HG03066 (cell line): ENCODE data around the gene PCDHGB6.
"Not testable (repeated sequence)": the region's sequence is repeated elsewhere in the genome, so short reads cannot be mapped to it uniquely, and the experiment has no call there.

Experiments
- ATAC-seq: cut with Tn5 transposase; IDR thresholded peaks from one replicate; pipeline ENCODE4 v1.9.1; 2021; ENCODE audit warnings: low read depth; ENCODE audit not compliant: unreplicated experiment

PCDHGB6 gene

GRCh38 chr5:141387557-141388311, 20.1 kb upstream of the PCDHGB6 start, which contains the start of gene PCDHGB4:
Gene PCDHGB4 (plus strand): TSS chr5:141387698. CDS start chr5:141387885, 187 bp downstream.
- not testable (repeated sequence) for ATAC-seq

- ATAC-seq: no peak
Observed at GRCh38 chr5:141388661-141389060, 19.2 kb upstream of the PCDHGB6 start.

DNA sequence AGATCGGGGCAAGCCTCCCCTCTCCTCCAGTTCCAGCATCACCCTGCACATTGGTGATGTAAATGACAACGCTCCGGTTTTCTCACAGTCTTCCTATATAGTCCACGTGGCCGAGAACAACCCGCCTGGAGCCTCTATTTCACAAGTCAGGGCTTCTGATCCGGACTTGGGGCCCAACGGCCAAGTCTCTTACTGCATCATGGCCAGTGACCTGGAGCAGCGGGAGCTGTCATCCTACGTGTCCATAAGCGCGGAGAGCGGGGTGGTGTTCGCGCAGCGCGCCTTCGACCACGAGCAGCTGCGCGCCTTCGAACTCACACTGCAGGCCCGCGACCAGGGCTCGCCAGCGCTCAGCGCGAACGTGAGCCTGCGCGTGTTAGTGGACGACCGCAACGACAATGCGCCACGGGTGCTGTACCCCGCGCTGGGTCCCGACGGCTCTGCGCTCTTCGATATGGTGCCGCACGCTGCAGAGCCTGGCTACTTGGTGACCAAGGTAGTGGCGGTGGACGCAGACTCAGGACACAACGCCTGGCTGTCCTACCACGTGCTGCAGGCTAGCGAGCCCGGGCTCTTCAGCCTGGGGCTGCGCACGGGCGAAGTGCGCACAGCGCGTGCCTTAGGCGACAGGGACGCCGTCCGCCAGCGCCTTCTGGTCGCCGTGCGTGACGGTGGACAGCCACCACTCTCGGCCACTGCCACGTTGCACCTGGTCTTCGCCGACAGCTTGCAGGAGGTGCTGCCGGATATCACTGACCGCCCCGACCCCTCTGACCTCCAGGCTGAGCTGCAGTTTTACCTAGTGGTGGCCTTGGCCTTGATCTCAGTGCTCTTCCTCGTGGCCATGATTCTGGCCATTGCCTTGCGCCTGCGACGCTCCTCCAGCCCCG, 18.4 kb upstream of the PCDHGB6 start:
- ATAC-seq: no peak

- ATAC-seq: no peak
Observed at GRCh38 chr5:141392429-141393198, 15.2 kb upstream of the PCDHGB6 start, which contains the start of gene PCDHGA8. Gene PCDHGA8 (plus strand): TSS chr5:141392633. CDS start chr5:141392814, 181 bp downstream.

DNA sequence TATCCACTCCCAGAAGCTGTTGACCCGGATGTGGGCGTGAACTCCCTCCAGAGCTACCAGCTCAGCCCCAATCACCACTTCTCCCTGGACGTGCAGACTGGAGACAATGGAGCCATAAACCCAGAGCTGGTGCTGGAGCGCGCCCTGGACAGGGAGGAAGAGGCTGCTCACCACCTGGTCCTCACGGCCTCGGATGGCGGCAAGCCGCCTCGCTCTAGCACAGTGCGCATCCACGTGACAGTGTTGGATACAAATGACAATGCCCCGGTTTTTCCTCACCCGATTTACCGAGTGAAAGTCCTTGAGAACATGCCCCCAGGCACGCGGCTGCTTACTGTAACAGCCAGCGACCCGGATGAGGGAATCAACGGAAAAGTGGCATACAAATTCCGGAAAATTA, 14.6 kb upstream of the PCDHGB6 start:
- ATAC-seq: no peak

- not testable (repeated sequence) for ATAC-seq
Observed at GRCh38 chr5:141394401-141395187, 13.2 kb upstream of the PCDHGB6 start.

GRCh38 chr5:141397756-141398551, 9.9 kb upstream of the PCDHGB6 start, which contains the start of gene PCDHGB5:
Gene PCDHGB5 (plus strand): TSS chr5:141397947. CDS start chr5:141398128, 181 bp downstream.
- peak; percentile 72 for ATAC-seq

GRCh38 chr5:141398608-141399007, 9.2 kb upstream of the PCDHGB6 start:
- ATAC-seq: no peak

GRCh38 chr5:141399555-141400258, 8.1 kb upstream of the PCDHGB6 start:
- no peak for ATAC-seq

DNA sequence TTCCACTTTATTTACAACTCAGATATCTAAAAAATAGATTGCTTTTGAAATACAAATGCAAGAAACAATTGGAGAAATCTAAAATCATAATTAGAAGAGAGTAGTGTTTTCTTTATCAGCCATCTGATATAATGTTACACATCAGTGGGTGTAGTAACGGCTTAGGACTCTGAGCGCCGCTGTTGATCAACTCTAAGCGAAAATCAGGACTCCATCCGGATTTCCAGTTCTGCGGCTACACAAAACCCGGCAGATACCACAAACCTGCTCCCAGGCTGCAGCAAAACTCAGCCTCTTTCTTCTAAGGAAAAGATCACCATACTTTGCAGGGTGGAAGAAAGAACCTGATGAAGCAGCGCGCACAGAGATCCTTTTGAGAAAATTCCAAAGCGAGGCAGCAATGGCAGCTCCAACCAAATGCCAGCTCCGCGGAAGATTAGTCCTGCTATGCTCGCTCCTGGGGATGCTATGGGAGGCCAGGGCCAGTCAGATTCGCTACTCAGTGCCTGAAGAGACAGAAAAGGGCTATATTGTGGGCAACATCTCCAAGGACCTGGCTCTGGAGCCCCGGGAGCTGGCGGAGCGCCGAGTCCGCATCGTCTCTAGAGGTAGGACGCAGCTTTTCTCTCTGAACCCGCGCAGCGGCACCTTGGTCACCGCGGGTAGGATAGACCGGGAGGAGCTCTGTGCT, 5.1 kb upstream of the PCDHGB6 start, which contains the start of gene PCDHGA9:
Gene PCDHGA9 (plus strand): TSS at position 226 of the 691 bp plus-strand sequence. CDS start 175 bp downstream, at position 401.
- ATAC-seq: no peak

GRCh38 chr5:141403387-141403786, 4.4 kb upstream of the PCDHGB6 start:
- ATAC-seq: no peak

DNA sequence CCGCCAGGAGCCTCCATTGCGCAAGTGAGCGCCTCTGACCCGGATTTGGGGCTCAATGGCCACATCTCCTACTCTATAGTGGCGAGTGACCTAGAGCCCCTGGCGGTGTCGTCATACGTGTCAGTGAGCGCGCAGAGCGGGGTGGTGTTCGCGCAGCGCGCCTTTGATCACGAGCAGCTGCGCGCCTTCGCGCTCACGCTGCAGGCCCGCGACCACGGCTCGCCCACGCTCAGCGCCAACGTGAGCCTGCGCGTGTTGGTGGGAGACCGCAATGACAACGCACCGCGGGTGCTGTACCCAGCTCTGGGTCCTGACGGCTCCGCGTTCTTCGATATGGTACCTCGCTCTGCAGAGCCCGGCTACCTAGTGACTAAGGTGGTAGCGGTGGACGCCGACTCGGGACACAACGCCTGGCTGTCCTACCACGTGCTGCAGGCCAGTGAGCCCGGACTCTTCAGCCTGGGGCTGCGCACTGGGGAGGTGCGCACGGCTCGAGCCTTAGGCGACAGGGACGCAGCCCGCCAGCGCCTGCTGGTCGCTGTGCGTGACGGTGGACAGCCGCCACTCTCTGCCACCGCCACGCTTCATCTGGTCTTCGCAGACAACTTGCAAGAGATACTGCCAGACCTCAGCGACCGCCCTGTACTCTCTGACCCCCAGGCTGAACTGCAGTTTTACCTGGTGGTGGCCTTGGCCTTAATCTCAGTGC, 1.9 kb downstream of the PCDHGB6 start:
- ATAC-seq: no peak

GRCh38 chr5:141411575-141411974, 3.8 kb downstream of the PCDHGB6 start:
- ATAC-seq: no peak

DNA sequence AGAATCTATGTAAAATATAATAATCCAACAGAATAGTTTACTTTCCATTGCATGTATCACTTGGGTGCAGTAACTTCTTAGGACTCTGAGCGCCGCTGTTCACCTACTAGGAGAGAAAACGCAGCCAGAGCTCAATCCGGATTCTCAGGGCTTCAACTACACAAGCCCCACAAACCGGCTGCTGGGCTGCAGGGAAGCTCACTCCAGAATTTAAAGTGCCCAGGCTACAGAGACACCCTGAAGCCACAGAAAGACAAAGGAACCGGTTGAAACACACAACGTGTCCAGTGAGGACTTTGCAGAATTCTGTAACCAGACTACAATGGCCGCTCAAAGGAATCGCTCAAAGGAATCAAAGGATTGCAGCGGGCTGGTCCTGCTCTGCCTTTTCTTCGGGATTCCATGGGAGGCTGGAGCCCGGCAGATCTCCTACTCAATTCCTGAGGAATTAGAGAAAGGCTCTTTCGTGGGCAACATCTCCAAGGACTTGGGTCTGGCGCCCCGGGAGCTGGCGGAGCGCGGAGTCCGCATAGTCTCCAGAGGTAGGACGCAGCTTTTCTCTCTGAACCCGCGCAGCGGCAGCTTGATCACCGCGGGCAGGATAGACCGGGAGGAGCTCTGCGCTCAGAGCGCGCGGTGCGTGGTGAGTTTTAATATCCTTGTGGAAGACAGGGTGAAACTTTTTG, 5.2 kb downstream of the PCDHGB6 start, which contains the start of gene PCDHGA10:
Gene PCDHGA10 (plus strand): TSS at position 134 of the 686 bp plus-strand sequence. CDS start 189 bp downstream, at position 323.
- peak; percentile 82 for ATAC-seq

- no peak for ATAC-seq
Observed at GRCh38 chr5:141413540-141414069, 5.8 kb downstream of the PCDHGB6 start.
